Stimulated activated CD8-positive, alpha-beta memory T cell treated with anti-CD3 and anti-CD28 coated beads, Interleukin-7, amount 100 ng/mL, for 1 hour (primary cell): ENCODE measurements around the gene DNAJC2.

Experiments used
- DNase-seq, 2 donors: peaks; one replicate each; pipeline ENCODE4 v3.0.0-alpha.2; 2020; ENCODE audit warnings: low read depth in 2 of 2

DNAJC2 gene, protein sequence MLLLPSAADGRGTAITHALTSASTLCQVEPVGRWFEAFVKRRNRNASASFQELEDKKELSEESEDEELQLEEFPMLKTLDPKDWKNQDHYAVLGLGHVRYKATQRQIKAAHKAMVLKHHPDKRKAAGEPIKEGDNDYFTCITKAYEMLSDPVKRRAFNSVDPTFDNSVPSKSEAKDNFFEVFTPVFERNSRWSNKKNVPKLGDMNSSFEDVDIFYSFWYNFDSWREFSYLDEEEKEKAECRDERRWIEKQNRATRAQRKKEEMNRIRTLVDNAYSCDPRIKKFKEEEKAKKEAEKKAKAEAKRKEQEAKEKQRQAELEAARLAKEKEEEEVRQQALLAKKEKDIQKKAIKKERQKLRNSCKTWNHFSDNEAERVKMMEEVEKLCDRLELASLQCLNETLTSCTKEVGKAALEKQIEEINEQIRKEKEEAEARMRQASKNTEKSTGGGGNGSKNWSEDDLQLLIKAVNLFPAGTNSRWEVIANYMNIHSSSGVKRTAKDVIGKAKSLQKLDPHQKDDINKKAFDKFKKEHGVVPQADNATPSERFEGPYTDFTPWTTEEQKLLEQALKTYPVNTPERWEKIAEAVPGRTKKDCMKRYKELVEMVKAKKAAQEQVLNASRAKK

DNA sequence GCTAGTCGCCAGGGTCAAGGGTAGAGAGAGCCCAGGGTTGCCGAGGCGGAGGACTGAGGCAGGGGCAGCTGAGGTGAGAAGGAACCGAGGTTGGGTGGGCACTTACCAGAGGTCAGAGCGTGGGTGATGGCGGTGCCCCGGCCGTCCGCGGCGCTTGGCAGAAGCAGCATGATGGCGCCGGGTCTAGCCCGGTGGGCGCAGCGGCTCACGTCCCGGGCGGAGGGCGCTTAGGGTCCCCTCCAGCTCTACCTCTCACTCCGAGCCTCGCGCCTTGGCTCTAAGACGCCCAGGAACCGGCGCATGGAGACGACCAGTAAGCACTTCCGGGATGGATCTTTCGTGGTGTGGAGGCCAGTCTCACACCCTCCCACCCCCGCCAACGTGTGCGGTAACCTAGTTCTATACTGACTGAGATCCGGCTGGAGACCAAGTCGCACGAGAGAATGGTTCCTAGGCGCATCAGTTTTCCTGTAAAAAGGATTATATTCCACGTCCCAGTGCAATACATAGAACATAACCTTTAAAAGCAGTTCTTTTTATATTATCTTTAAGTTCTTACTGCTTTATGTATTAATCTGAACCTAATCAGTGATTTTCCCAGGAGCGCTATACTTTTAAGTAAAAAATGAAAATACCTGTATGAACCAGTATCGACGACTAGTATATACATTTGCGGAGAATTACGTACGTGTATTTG lies at the start of gene DNAJC2:
DNAJC2 (minus strand) TSS at position 315 of the 697 bp plus-strand sequence; CDS start at position 170, 145 bp downstream.
- peak; percentile 63 to 66 for DNase-seq

DNA sequence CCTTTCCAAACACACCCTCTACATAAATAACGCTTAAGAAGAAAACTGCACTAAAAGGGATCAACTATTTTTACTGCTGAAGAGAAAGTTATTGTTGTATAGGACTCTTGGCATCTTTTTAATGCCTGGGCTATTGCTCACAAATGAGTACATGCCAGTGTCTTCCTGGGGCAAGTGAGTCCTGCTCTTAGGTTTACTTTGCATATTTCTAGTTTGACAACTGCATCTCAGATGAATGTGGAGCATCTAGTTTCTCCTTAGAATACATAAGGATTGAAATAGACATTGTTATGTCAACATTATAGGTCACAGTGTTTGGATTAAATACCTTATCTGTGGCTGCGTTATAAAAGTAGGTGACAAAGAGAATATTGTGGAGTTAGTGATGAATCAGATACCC lies 47.4 kb upstream of the DNAJC2 start:
- DNase-seq = no peak

DNA sequence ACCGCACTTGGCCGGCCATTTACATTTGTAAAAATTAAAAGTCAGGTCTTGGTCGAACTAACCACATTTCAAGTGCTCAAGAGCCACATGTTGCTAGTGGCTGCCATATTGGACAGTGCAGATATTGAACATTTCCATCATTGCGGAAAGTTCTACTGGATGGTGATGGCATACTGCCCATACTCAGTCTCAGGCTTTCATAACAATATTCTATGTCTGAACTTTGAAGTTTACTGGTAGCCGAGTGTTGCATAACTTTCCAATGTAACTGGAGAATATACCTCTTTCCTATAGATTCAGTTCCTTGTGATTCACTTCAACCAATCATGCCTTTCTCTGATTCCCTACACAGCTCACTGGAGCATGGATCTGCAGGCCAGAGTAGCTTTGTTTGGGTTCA lies 46.6 kb upstream of the DNAJC2 start:
- no peak for DNase-seq

DNA sequence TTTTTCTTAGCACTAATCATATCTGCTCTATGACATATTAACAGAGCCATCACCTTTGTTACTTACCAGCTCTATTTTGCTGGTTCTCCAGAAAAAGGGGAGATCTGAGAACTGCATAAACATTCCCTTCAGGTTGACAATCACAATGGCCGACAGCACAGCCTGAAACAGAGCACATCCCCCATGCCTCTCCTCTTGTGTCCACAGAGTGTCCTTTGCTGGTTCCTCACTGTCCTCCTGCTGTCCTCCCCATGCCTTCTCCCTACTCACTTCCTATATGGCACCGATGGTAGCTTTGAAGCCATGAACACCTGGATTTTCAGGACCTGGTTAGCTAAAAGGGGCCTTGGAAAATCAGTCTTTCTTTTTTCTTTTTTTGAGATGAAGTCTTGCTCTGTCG lies 44.7 kb upstream of the DNAJC2 start:
- no peak for DNase-seq

DNA sequence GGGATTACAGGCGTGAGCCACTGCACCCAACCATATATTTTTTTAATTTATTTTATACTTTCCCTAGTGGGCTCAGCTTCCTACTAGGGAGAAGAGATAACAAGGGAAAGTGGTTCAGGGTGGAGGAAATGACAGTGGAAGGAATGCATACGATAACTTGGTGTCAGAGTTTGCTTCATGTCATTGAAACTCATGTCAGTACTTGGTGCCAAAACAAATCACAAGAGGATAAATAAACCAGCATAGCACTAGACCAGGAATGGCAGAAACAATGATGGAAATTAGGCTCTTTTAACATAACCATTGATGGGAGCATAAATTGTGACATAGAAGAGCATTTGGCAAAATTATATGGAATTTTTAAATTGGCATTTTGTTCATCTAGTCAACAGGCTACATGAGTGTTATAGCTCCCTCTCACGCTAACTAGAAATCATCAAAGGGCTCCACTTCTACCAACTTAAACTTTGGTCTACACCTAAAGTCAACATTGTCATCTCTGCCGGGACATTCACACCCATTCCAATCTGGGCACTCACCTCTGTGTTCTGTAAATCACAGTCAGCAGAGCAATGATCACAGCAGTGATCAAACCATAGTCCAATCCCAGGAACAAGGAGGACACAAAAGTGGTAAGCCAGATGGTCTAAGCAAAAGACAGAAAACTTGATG lies 44.0 kb upstream of the DNAJC2 start:
- DNase-seq = no peak

DNA sequence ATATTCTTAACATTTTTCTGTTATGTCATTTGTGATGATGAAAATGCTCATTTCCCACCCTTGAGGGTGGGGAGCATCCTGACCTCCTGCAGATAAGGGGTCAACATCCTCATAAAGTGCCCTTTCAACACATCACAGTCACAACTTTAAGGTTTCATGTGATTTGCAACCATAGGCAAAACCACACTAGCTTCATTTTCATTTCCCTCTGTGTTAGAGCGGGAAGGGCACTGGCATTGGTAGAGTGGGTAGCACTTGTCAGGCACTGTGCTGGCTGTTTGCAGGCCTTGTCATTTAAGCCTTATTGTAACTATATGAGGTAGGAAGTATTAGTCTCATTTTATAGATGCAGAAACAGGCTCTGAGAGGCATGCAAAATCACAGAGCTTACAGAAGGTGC lies 42.7 kb upstream of the DNAJC2 start:
- no peak for DNase-seq

DNA sequence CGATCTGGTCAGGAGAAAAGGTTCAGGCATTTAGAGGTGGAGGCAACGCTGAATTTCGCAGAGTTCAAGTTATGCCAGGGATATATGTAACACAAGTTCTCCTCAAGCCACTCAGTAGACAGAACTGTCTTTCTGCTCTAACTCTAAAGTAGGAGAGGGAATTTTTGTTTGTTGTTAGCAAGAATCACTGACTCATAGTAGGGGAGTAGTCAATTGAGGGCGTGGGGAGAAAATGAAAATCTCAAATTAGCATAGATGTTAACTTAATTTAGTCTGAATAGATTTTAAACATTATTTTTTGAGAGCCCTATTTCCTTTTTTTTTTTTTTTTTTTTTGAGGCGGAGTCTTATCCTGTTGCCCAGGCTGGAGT lies 37.5 kb upstream of the DNAJC2 start:
- no peak for DNase-seq

DNA sequence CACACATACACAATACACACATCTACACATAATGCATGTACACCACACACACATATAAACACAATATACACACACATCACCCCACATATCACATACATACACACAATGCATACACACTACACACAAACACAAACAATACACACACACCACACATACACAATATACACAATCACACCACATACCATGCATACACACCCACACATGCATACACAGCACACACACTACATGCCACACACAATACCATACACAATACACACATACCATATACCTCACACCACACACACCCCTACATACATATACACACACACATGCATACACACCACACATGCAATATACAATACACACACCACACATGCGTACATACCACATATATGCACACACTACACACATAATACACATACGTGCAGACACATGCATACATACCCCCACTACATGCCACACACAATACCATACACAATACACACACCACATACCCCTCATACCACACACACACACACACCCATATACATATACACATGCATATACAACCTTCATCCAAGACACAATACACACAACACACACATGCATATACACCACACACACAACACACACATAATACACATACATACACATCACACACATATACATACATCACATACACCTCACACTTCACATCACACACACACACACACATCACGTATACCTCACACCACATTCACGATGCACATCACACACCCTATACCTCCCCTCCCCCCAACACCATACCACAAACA lies 36.9 kb upstream of the DNAJC2 start:
- DNase-seq = no peak

DNA sequence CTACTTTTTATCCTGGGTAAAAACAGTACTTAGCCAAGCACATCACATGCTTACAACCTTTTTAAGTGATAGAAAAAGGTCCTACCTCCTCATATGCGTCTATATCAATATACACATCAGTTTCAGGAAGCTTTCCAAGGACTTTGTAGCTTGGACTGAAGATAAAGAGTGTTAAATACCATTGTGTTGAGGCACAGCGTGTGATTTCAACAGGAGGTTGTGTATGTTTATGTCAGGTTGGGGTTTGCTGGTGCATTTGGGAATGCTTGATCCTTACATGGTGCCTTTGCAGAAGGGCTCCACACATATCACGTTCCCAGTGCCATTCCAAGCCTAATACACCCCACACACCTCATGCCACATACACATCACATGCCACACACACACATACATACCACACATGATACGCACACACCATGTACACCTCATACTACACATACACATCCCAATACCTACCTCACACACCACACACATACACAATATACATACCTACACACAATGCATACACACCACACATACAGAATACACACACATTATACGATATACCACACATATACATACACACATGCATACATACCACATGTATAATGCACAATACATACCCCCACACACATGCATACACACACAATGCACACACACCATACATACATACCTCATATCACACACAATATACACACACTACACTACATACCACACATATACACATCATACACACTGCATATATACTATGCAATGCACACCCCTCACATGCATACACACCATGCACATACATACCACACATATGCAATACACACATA lies 36.0 kb upstream of the DNAJC2 start:
- no peak for DNase-seq

DNA sequence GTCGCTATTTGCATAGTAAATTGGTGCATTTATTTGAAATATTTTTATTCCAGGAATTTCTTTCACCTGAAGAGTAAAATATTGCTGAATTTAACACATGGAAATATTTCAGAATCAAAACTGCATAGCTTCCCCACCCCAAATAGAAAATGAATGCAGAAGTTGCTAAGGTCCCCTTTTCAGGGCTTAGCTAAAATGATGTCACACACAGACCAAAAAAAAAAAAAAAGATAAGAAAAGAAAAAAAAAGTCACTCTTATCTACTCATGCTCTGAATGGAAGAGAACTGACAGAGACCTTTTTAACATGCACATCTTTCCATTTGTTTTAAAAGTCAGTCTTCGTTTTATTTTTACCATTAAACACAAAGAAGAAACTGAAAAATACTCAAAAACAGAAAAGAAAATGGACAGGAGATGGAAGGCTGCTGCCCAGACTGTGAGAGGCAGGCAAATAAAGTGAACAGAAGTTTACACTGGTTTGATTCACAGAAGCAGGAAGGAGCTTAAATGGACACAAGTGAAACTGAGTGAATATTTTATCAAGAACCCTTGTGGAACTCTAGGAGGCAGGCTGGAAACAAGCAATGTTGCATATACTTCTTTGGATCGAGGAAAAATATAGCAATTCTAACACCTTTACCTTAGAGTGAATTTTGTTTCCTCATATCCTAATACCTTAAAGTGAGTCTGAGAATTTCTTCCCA lies 34.9 kb upstream of the DNAJC2 start:
- no peak for DNase-seq

DNA sequence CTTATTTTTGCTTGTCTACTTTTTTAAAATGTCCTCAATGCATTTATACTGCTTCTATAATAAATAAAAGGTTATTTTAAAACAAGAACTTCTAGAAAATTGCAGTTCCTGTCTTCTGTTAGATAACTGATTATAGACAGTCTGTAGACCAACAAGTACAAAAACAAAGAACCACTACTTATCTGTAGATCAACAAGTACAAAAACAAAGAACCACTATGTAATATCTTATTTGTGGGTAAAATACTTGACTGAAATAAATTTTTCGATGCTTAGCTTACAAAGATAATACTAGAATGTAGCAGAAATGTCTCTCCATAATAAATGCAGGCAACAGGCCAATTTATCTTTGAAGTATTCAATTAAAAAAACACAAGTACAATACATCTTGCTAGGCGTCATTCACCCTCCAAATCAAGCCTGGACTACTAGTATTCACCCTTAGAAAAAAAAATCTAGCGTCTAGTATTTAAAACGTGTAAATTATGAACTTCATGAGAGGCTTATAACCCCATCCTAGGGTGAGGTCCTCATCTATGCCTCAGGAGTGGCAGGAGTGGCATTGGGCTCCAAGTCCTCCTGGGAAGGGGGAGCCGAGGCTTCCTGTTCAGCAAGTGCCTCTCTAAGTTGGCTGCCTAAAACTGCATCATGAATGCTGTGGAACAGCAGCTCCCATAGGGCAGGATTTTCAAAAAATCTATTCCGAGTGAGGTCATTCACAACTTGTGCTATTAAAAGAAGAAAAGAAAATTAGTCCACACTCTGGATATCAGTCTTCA lies 29.5 kb upstream of the DNAJC2 start:
- DNase-seq = no peak

DNA sequence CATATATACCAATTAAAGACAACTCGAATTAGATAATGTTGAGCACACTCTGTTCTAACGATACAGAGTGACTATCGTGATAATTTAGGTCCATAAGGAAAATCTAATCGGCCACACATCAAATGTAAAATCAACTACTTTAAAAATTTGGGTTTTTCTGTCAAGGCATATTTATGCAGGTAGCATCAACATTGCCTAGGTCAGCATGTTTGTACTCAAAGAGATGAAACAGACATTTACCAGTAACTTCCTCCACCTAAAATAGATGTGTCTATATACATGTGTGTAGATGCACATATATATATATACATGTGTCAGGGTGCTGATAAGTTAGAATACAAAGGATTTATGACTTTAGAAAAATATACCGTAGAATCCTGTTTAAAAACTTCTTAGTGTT lies 24.9 kb upstream of the DNAJC2 start:
- no peak for DNase-seq

DNA sequence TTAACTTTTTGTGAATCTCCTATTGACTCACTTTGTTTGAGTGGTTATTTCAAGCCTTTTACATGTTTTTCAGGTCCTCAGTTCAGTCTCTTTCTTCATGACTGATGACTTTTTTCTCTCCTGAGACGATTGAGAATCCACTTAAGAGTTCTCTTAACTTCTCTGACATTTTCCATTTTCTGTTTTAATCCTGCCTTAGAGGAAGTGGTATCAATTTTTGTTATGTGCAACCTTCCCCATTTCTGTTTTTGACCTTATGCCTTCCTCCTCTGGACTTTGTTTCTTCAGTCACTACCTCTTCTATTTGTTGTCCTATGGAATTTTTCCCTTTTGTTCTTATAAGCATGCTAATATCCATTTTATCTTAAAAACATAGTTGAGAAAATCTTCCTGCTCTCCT lies 5.2 kb upstream of the DNAJC2 start:
- DNase-seq = no peak

DNA sequence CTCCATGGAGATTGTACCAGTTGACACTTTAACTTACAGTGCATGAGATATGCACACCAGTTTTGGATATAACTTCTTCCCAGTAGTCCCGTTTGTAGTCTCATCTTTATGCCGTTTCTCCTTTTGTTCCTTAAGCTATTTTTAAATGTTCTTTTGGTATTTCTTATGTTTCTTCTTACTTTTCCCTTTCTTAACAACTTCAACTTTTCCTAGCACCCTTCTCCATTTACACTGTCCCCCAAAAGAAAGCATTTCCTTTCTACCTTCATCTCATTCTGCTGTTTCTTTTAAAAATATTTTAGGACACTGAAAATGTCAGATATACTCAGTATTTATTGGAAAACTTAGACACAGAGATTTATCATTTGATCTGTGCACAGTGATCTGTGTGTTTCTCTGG lies 4.4 kb upstream of the DNAJC2 start:
- DNase-seq = no peak

DNA sequence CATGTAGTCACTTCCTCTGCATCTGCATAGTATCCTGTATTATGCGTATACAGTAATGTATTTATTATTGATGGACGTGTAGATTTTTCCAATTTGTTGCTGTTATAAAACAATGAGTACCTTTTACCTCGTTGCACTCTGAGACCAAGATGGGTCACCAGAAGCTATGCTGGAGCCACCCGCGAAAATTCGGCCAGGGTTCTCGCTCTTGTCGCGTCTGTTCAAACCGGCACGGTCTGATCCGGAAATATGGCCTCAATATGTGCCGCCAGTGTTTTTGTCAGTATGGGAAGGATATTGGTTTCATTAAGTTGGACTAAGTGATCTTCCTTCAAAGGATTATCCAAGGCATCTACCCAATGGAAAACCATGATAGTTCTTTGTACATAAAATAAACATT lies 3.9 kb upstream of the DNAJC2 start:
- no peak for DNase-seq

DNA sequence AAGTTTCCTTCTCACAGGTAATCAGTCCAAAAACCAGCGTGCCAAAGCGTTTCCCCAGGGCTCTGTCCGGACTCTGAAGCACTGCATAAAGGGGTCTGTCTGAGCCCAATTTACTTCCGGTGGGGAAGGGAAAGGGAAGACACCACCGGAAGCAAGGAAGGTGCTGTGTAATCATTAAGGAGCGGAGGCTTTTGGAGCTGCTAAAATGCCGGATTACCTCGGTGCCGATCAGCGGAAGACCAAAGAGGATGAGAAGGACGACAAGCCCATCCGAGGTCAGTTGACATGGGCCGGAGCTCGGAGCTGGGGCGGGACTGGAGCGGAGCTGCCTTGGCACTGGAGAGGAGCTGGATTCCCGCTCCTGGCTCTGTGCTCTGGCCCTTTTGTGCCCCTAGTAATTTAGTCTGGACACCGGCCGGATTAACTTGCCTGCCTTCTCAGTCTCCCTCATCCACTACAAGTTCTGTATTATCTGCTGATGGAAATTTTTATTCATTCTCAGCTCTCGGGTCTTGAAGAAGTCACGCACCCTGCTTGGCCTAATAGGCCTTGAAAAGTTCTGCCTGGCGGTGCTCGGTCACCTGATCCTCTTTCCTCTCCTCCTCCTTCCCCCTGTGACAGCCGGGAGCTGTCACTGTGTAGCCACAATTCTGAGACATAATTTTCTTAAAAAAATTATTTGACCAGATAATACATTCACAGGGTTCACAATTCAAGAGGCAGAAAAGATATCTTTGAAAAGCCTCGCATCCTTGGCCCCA lies 3.1 kb upstream of the DNAJC2 start, which contains the start of gene PSMC2:
PSMC2 (plus strand) TSS at position 137 of the 761 bp plus-strand sequence; CDS start at position 206, 69 bp downstream.
- DNase-seq = peak; percentile 61 to 63

DNA sequence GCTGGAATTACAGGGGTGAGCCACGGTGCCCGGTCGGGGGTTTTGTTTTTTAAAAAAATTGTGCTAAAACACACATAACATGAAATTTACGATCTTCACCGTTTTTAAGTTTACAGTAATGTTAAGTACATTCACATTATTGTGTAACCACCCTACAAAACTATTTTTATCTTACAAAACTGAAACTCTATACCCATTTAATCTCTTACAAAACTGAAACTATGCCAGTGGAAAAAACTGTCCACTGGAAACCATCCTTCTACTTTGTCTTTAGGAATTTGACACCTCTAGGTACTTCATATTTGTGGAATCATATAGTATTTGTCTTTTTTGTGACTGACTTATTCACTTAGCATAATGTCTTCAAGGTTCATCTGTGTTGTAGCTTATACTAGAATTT lies 1.8 kb upstream of the DNAJC2 start:
- DNase-seq = no peak

DNA sequence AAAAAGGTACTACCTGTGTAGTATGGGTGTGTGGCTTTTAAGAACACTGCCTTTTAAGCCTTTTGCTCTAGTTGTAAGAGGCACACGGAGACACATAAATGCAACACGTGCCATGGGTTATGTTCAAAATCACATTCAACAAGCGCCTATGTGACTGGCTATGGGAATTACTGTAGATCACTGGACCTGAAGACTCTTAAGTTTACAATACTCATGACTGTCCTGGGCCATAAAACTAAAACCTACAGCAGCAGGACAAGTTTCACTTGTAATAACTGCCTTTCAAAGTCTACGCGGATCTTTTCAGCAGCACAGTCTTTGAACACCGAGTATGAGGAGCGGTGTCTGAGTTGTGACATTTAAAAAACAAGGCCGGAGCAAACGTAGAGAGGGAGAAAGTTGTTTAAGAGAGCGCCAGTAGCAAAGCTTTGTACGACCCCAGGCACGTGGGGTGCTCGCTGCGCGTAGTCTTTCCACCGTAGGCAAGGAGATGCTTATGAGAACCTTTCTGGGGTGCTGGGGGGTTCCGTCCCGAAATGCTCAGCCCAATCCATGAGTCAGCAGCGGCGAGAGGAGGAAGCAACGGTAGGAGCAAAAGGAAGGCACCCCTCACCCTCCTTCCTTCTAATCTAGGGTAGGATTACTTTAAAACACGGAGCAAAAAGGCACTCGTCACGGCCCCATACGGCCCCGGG lies 662 bp downstream of the DNAJC2 start:
- DNase-seq = peak in 1 of 2 donors; percentile 9
